Measurements from ENCODE around the gene BTBD7. TPM values are rescaled to one million over a fixed set of nuclear protein-coding genes. Genes with fewer than 3 reads are reported as not detected.

The BTBD7 gene
- total RNA-seq, 2 experiments from 2014 or later = 12.5 to 12.6 TPM

DNA sequence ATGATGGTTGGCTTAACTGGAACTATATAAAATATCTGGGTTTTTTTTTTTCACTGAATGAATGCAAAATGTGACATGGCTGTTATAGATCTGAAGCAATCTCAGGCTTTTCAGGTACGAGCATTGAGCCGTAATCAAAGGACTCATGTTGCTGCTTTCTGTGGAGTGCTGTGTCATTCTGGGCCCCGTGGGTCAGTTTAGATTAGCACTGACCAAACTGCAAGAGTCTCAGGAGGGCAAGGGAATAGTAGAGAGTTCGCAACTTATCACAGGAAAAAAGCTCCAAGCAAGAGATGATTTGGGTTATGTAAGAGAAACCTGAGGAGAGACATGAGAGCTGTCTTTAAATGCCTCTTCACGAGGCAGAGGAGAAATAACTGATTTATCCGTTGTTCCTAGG, 66.7 kb downstream of the BTBD7 start:
- no peaks in the 10 kb centered on the region for H3K27me3 Mint-ChIP-seq
- H3K36me3 Mint-ChIP-seq (ENCODE audit: low read depth) = peaks cover 46% of the 10 kb centered on the region
- H3K27ac ChIP-seq (ENCODE audit: low read depth in 1 of 2, low read length in 2 of 2) = no peak overlapping the region
- peaks cover 13% of the 10 kb centered on the region for H3K36me3 ChIP-seq (ENCODE audit: insufficient read depth, low read length)
- no peaks in the 10 kb centered on the region for H3K9me3 ChIP-seq (ENCODE audit: control insufficient read depth in 1 of 2, insufficient read depth in 1 of 2, low read length in 2 of 2)
- no peak for ATAC-seq (ENCODE audit: poor library complexity)
- POLR2A ChIA-PET = no interaction called here
- H3K4me3 Mint-ChIP-seq = no peak overlapping the region
- no peaks in the 10 kb centered on the region for H3K27me3 ChIP-seq (ENCODE audit: control insufficient read depth in 1 of 2, insufficient read depth in 2 of 2, low read length in 2 of 2)
- intact Hi-C loops (cut with DNase I, micrococcal nuclease) = no loop called here
- H3K4me3 ChIP-seq (ENCODE audit: low read length) = no peak overlapping the region
- no peaks in the 10 kb centered on the region for H3K9me3 Mint-ChIP-seq
- DNase-seq = no peak
- H3K4me1 ChIP-seq (ENCODE audit: insufficient read depth, low read length) = no peaks in the 10 kb centered on the region
- H3K4me1 Mint-ChIP-seq (ENCODE audit: low read depth) = peaks cover 30% of the 10 kb centered on the region
- no peak overlapping the region for H3K27ac Mint-ChIP-seq
- CTCF ChIA-PET = interaction anchor here (1.3 kb wide), 1 partner anchor 12 kb away, joined by 3 read pairs; no protein-coding TSS in a partner anchor
- TF ChIP-seq, protein P1, sequence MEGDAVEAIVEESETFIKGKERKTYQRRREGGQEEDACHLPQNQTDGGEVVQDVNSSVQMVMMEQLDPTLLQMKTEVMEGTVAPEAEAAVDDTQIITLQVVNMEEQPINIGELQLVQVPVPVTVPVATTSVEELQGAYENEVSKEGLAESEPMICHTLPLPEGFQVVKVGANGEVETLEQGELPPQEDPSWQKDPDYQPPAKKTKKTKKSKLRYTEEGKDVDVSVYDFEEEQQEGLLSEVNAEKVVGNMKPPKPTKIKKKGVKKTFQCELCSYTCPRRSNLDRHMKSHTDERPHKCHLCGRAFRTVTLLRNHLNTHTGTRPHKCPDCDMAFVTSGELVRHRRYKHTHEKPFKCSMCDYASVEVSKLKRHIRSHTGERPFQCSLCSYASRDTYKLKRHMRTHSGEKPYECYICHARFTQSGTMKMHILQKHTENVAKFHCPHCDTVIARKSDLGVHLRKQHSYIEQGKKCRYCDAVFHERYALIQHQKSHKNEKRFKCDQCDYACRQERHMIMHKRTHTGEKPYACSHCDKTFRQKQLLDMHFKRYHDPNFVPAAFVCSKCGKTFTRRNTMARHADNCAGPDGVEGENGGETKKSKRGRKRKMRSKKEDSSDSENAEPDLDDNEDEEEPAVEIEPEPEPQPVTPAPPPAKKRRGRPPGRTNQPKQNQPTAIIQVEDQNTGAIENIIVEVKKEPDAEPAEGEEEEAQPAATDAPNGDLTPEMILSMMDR (IDR thresholded peaks at IDR 0.05) = no peak

DNA sequence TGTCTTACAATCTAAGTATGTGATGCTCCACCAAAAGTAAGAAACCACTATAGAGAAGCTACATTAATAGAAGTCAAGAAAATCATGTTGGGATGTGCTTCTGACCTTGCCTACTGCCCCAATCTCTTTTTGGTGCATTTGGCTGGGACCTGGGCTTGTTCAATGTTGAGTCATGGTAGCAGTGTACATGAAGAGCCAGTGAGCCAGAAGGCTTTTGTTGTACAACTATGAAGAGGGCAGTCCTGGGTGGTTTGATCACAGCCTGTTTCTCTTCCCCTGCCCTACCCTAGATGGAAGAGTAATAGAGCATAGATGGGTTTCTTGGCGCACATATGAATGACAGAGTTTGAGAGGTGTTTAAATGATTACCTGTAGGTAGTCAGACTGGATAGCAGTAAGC, 69.4 kb downstream of the BTBD7 start:
- H3K9me3 Mint-ChIP-seq = no peaks in the 10 kb centered on the region
- intact Hi-C loops (cut with DNase I, micrococcal nuclease) = no loop called here
- Histone ChIP-seq H3K4me3 (ENCODE audit: low read length) (no peak overlapping the region), H3K27me3 (ENCODE audit: control insufficient read depth in 1 of 2, insufficient read depth in 2 of 2, low read length in 2 of 2) (no peaks in the 10 kb centered on the region), H3K27ac (ENCODE audit: low read depth in 1 of 2, low read length in 2 of 2) (no peak overlapping the region), H3K4me1 (ENCODE audit: insufficient read depth, low read length) (no peaks in the 10 kb centered on the region), H3K9me3 (ENCODE audit: control insufficient read depth in 1 of 2, insufficient read depth in 1 of 2, low read length in 2 of 2) (no peaks in the 10 kb centered on the region), H3K36me3 (ENCODE audit: insufficient read depth, low read length) (peaks cover 25% of the 10 kb centered on the region)
- no peak overlapping the region for H3K4me3 Mint-ChIP-seq
- ChIA-PET CTCF (no interaction called here), POLR2A (no interaction called here)
- peaks cover 30% of the 10 kb centered on the region for H3K4me1 Mint-ChIP-seq (ENCODE audit: low read depth)
- ATAC-seq (ENCODE audit: poor library complexity) = no peak
- peaks cover 61% of the 10 kb centered on the region for H3K36me3 Mint-ChIP-seq (ENCODE audit: low read depth)
- H3K27me3 Mint-ChIP-seq = no peaks in the 10 kb centered on the region
- TF ChIP-seq, protein P1 (IDR thresholded peaks at IDR 0.05) = no peak
- no peak overlapping the region for H3K27ac Mint-ChIP-seq
- DNase-seq = no peak

DNA sequence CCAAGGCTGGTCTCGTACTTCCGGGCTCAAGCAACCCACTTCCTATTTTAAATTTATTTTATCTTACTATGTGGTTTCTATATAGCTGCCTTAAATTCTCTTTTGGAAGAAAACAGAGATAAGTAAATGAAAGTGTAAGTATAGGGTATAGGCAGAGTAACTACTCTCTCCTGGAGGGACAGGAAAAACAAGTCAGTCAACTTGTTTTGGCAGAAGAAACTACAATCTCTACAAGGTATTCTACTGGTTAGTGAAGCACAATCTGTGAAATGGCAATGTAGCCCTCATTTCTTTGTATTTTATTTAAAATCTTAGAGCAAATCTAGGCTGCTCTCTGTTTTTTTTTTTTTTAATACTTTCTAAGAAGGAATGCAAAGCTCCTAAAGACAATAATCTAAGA, 70.4 kb downstream of the BTBD7 start:
- peaks cover 26% of the 10 kb centered on the region for H3K4me1 Mint-ChIP-seq (ENCODE audit: low read depth)

More for the DNA sequence above, 70.4 kb downstream of the BTBD7 start:
- H3K4me3 Mint-ChIP-seq = no peak overlapping the region
- H3K36me3 Mint-ChIP-seq (ENCODE audit: low read depth) = peaks cover 54% of the 10 kb centered on the region
- Histone ChIP-seq H3K27me3 (ENCODE audit: control insufficient read depth in 1 of 2, insufficient read depth in 2 of 2, low read length in 2 of 2) (no peaks in the 10 kb centered on the region), H3K4me3 (ENCODE audit: low read length) (no peak overlapping the region), H3K9me3 (ENCODE audit: control insufficient read depth in 1 of 2, insufficient read depth in 1 of 2, low read length in 2 of 2) (no peaks in the 10 kb centered on the region), H3K36me3 (ENCODE audit: insufficient read depth, low read length) (peaks cover 25% of the 10 kb centered on the region), H3K27ac (ENCODE audit: low read depth in 1 of 2, low read length in 2 of 2) (no peak overlapping the region), H3K4me1 (ENCODE audit: insufficient read depth, low read length) (no peaks in the 10 kb centered on the region)
- intact Hi-C loops (cut with DNase I, micrococcal nuclease) = no loop called here
- no peaks in the 10 kb centered on the region for H3K9me3 Mint-ChIP-seq
- CTCF ChIA-PET = no interaction called here
- H3K27me3 Mint-ChIP-seq = no peaks in the 10 kb centered on the region
- TF ChIP-seq, protein P1 (IDR thresholded peaks at IDR 0.05) = no peak
- ATAC-seq (ENCODE audit: poor library complexity) (no peak), DNase-seq (no peak)
- H3K27ac Mint-ChIP-seq = no peak overlapping the region
- POLR2A ChIA-PET = no interaction called here
